Hepatic stellate cell (primary cell): ENCODE results near the gene AGER.
"Not testable (repeated sequence)": the region's sequence is repeated elsewhere in the genome, so short reads cannot be mapped to it uniquely, and the experiment has no call there.

Source experiments
- DNase-seq: peaks from one replicate; pipeline ENCODE4 v3.0.0; 2011; ENCODE audit warnings: low spot score

Gene AGER

GRCh38 chr6:32186151-32186840, 2.2 kb upstream of the AGER start:
- DNase-seq: not testable (repeated sequence)

DNA sequence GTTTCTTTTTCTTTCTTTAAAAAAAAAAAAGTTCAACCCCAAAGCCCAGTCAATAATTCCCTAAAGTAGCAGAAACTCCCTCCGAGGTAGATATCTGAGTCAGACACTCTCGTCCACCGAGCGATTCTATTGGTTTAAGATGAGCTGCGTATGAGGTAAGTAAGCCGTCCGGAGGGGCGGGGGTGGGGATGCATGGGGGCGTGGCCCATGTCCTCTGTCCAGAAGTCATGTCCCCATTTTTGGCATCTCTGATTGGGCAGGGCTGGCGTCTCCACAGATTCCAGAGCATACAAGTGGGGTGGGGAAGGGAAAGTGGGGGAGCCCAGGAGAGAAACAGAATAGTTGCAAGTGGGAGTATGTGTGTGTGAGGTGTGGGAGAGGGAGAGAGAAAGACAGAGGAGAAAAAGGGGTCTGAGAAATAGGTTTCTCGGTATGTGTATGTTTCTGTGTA, 1.7 kb upstream of the AGER start:
- peak; percentile 80 for DNase-seq

GRCh38 chr6:32183483-32184083, 470 bp downstream of the AGER start:
- no peak for DNase-seq

DNA sequence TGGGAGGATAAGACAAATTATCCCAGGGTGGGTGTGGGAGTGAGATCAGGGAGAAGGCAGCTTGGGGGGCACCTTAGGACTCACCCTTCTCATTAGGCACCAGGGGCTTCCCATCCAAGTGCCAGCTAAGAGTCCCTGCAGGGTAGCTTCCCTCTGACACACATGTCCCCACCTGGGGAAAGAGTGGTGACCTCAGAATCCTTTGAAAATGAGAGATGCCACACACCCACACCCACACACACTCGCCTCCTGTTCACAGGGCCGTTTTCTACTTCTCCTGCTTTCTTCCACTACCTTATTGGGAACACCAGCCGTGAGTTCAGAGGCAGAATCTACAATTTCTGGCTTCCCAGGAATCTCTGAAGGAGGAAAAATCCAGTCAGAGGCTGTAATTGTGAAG, 1.0 kb downstream of the AGER start:
- no peak for DNase-seq

DNA sequence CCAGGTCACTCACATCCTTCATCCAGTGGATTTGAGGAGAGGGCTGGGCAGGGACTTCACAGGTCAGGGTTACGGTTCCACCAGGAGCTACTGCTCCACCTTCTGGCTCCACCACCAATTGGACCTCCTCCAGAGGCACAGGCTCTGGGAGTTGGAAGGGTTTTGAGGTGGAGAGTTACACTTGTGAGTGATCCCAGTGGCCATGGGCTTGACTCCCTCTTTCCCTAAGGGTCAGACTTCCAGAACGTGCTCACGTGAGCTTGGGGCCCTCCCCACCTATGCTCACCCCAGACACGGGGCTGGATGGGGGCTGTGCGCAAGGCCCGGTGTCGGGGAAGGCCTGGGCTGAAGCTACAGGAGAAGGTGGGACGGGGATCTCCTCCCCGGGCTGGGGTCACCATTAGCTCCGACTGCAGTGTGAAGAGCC, 1.5 kb downstream of the AGER start:
- DNase-seq: no peak

DNA sequence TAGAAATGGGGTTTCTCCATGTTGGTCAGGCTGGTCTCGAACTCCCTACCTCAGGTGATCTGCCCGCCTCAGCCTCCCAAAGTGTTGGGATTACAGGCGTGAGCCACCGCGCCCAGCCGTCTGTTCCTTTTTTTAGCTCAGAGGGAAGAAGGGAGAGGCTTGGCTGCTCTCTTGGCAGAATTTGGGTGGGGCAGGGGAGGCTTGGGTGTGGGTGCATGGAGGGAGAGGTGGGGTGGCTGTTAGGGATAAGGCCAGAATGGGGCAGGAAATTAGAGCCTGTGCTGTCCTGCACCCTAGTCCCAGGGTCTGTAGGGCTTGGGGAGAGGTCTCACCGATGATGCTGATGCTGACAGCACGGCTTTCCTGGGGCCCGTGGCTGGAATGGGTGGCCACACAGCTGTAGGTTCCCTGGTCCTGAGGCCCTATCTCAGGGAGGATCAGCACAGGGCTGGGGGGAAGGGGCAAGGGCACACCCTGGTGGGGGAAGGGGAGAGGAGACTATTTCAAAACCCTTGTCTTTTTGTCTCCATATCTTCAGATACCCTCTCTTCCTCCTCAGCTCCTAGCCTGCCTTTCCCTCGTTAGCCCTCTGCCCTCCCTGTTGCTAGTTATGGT, 2.0 kb downstream of the AGER start:
- no peak for DNase-seq

DNA sequence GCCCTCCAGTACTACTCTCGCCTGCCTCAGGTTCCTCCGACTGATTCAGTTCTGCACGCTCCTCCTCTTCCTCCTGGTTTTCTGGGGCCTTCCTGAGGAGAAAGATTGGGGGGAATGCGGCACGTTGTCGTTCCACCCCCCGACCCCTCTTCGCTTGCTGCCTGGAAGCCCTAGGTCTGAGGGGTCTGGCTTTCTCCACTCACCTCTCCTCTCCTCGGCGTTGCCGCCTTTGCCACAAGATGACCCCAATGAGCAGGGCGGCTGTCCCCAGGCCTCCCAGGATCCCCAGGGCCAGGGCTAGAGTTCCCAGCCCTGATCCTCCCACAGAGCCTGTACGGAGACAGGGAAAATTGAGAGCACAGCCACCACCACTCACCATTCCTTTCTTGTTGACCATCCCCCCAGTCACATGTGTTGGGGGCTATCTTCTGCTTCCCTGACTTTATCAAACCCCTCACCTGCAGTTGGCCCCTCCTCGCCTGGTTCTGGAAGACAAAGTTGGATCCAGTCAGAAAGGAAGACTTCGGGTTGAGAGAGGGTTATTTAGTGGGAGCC, 2.8 kb downstream of the AGER start:
- DNase-seq: no peak

GRCh38 chr6:32179766-32180405, 4.2 kb downstream of the AGER start:
- DNase-seq: no peak

DNA sequence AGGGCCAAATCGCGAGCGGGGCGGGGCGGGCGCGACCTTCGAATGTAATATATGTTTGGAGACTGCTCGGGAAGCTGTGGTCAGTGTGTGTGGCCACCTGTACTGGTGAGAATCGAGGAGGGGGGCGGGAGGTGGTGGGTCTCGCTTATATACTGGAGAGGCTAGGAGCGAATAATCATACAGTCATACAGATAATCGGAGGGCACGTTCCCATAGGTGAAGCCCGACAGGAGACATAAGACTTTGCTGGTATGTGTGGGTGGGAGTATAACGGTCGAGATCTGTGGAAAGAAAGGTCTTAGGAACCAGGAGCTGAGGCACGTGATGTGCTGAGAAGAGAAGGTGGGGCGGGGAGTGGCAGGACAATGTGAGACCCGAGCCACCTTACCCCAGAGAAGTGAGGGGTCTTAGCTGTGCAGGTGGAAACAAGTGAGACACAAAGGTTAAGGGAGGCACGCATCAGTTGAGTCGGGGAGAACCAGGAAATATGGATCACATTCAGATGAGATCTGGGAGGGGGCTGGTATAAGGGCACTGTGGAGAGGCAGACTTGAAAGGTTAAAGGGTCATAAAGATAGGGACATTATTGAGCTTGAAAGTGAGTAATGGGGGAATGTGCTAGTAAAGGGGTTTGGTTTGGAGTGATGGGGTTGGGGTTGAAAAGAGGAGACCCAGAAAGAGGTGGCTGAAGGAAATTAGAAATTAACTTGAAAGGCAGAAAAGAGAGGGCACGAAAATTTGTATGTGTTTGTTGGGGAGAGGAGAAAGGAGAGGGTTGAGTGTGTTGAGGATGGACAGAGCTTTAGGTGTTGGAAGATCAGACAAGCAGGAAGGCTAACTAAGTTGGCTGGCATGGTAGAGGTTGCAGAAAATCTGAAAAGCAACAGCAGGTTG, 5.3 kb downstream of the AGER start:
- DNase-seq: no peak

DNA sequence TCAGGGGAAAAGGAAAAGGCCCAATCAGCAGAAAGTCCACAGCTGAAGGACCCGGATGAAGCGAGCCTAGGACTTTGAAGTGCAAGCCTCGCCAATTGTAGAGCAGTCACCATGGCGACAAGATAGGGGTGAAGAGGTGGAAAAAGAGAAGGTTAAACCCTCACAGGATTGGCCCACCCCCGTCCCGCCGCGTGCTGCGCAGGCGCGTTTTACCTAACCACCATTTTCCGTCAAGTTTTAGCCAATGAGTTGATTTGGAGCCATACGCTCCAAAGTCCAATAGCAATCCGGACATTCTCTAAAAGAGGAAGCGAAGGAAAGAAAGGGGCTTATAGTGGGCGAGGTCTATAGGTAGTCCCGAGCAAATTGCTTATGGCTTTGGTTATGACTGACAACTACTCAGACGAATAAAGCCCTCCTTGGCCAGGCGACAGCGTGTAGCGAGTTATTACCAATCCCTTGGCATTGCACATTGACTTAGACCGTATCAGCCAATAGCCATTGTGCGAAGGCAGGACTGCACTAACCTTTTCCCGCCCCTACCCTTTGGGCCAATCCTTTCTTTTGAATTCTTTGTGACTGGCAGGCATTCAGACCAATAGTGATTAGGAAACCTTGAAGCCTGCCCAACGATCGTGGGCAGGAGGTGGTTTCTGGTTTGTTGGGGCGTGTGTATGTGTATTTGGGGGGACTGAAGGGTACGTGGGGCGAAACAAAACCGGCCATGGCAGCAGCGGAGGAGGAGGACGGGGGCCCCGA, 6.1 kb downstream of the AGER start, which contains the start of gene RNF5:
Gene RNF5 (plus strand): TSS at position 618 of the 759 bp plus-strand sequence. CDS start 107 bp downstream, at position 725.
- DNase-seq: peak; percentile 98

- DNase-seq: no peak
These were observed 6.8 kb downstream of the AGER start for GRCh38 chr6:32177183-32177787.

DNA sequence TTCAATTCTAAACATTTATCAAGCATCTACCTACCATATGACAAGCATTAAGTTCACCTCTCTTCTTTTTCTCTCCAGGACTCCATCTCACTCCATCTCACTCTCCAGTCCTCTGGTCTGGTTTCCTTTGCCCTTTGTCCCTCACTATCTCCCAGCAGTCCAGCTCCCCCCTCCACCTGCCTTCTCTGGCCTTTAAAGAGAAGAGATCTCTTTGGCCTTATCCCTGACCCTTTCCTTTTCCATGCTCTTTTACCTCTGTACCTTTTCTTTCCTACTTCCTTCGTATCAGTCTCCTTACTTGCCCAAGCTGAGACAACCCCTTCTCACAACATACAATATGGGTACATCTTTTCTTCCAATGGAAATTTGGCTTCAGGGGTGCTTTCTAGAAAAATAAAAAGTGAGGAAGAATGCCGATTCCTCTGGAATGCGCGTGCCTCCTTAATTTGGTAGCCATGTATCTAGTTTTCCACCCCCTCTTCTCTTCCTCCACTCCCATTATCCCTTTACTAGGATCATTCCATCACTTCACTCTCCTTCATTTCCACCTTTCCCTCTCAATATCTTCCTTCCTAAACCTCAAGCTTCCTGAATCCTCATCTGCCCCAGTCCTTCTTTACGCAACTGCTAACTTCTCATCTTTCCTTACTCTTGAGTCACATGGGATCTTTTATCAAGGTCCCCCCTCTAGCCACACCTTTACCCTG, 7.4 kb downstream of the AGER start:
- no peak for DNase-seq

DNA sequence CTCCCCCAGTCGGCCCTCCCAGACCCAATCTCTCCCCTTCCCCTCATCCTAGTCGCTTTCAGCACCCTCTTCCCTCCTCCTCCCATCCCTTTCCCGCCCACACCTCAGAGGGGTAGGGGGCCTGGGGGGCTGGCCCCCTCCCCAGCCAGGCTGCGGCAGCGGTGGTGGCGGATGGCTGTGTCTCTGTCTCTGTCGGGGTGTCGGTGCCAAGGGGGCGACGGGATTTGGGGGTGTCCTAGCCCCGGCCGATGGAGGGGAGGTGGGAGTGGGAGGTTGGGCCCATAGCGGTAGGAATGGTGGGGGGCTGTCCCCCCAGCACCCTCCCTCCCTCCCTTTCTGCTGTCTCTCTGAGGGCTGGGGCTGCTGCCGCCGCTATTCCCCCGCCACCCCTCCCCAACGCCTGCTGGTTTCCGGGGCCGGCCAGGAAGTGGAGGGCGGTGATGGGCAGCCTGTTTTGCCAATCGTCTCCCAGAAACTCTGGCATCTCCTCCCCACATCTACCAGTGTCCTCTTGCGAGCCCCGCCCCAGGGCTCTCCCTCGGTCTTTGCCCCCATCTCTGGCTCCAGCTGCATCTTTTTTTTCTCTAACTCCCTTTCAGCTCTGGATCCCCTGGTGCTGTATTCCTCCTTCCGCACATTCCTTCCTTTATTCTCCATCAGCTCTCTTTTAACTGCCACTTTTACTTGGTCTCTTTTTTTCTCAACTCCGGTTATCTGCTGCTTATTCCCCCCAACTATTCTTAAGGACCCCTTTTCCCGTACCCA, 8.2 kb downstream of the AGER start, which contains the start of gene AGPAT1:
Gene AGPAT1 (minus strand): TSS at position 374 of the 765 bp plus-strand sequence. CDS start 4,588 bp downstream, outside the sequence.
- peak; percentile 98 for DNase-seq

DNA sequence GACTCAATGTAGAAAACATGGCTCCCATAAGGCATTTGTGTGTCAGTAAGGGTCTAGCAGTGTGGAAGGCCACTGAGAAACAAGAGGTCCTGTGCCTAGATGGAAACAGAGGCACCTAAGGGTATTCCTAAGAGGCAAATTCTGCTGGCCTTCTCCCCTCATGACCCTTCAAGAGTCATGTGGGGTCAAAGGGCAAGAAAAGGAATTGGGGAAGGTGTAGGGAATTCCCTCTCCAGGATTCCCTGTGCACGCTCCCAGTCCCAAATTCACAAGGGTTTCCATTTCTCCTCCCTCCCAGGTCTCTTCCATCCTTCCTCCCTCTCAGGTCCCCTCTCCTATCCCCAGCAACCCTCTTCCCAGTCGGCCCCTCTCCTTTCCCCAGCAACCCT, 8.7 kb downstream of the AGER start:
- DNase-seq: no peak

GRCh38 chr6:32174416-32174815, 9.6 kb downstream of the AGER start:
- DNase-seq: no peak

GRCh38 chr6:32173051-32173727, 10.9 kb downstream of the AGER start:
- no peak for DNase-seq

- no peak for DNase-seq
These were observed 12.8 kb downstream of the AGER start for GRCh38 chr6:32171234-32171633.

- no peak for DNase-seq
These were observed 13.8 kb downstream of the AGER start for GRCh38 chr6:32170294-32170693.
